ENCODE data around the gene DMRTB1.

The DMRTB1 gene

GRCh38 chr1:53516181-53516580, 57.0 kb downstream of the DMRTB1 start:
- Histone ChIP-seq H3K36me3 (ENCODE audit: control insufficient read depth in 1 of 2, insufficient read depth in 2 of 2, low read length in 2 of 2) (no peaks in the 10 kb centered on the region), H3K4me1 (ENCODE audit: control insufficient read depth in 1 of 2, insufficient read depth in 2 of 2, low read length in 2 of 2) (peaks cover 0 to 6% of the 10 kb centered on the region in 2 donors), H3K4me3 (ENCODE audit: low read depth in 1 of 2, low read length in 2 of 2) (no peak overlapping the region), H3K9me3 (ENCODE audit: control insufficient read depth in 1 of 2, low read length in 2 of 2) (no peaks in the 10 kb centered on the region), H3K9ac (ENCODE audit: low read depth in 1 of 2, low read length in 2 of 2) (no peak overlapping the region), H3K27ac (ENCODE audit: low read depth, low read length) (no peak overlapping the region), H3K27me3 (ENCODE audit: control insufficient read depth in 1 of 2, insufficient read depth in 2 of 2, low read length in 2 of 2) (no peaks in the 10 kb centered on the region)
